HL-60/S4 treated with phorbol 12-myristate 13-acetate at 8.2 ng/mL for 4 days and 3 days (cell line): ENCODE data around the gene DAZAP2.
"Not testable (repeated sequence)": the region's sequence is repeated elsewhere in the genome, so short reads cannot be mapped to it uniquely, and the experiment has no call there.

ENCODE experiments used
- in situ Hi-C: fragments of 300-500 bp; cut with MboI; formaldehyde crosslinking; loops from 2 replicates; pipeline ENCODE4 v1.15.0; 2022; ENCODE audit warnings: low sequenced_read_pairs

The DAZAP2 gene

GRCh38 chr12:51216642-51217041, 22.0 kb upstream of the DAZAP2 start:
- in situ Hi-C loops: no loop called here

- in situ Hi-C loops: no loop called here
Observed at GRCh38 chr12:51217133-51217967, 21.3 kb upstream of the DAZAP2 start.

GRCh38 chr12:51217968-51218606, 20.5 kb upstream of the DAZAP2 start, which contains the start of gene POU6F1:
Gene POU6F1 (minus strand): TSS chr12:51218062. CDS start chr12:51206836, 11,226 bp downstream.
- in situ Hi-C loops: no loop called here

- in situ Hi-C loops: no loop called here
Observed at GRCh38 chr12:51218607-51219161, 19.9 kb upstream of the DAZAP2 start.

GRCh38 chr12:51219322-51219721, 19.3 kb upstream of the DAZAP2 start:
- in situ Hi-C loops: no loop called here

- in situ Hi-C loops: not testable (repeated sequence)
Observed at GRCh38 chr12:51219857-51220256, 18.8 kb upstream of the DAZAP2 start.

GRCh38 chr12:51222461-51222860, 16.2 kb upstream of the DAZAP2 start:
- in situ Hi-C loops: no loop called here

- in situ Hi-C loops: no loop called here
Observed at GRCh38 chr12:51224625-51225024, 14.0 kb upstream of the DAZAP2 start.

- in situ Hi-C loops: no loop called here
Observed at GRCh38 chr12:51225234-51225633, 13.4 kb upstream of the DAZAP2 start.

- in situ Hi-C loops: no loop called here
Observed at GRCh38 chr12:51225771-51226170, 12.9 kb upstream of the DAZAP2 start.

GRCh38 chr12:51227112-51227511, 11.5 kb upstream of the DAZAP2 start:
- in situ Hi-C loops: not testable (repeated sequence)

GRCh38 chr12:51227962-51228361, 10.7 kb upstream of the DAZAP2 start:
- in situ Hi-C loops: no loop called here

GRCh38 chr12:51229116-51229809, 9.4 kb upstream of the DAZAP2 start:
- in situ Hi-C loops: no loop called here

- in situ Hi-C loops: no loop called here
Observed at GRCh38 chr12:51232642-51233041, 6.0 kb upstream of the DAZAP2 start.

- in situ Hi-C loops: no loop called here
Observed at GRCh38 chr12:51234530-51234929, 4.1 kb upstream of the DAZAP2 start.

- in situ Hi-C loops: no loop called here
Observed at GRCh38 chr12:51238037-51238509, 553 bp upstream of the DAZAP2 start.

- in situ Hi-C loops: no loop called here
Observed at GRCh38 chr12:51240971-51241370, 2.3 kb downstream of the DAZAP2 start.

- in situ Hi-C loops: no loop called here
Observed at GRCh38 chr12:51242120-51242519, 3.5 kb downstream of the DAZAP2 start.

GRCh38 chr12:51242876-51243275, 4.2 kb downstream of the DAZAP2 start:
- in situ Hi-C loops: no loop called here

GRCh38 chr12:51244269-51244668, 5.6 kb downstream of the DAZAP2 start:
- in situ Hi-C loops: no loop called here
